Dermis blood vessel endothelial cell (primary cell): ENCODE measurements around the gene ZCCHC24. TPM values are rescaled to one million over a fixed set of nuclear protein-coding genes. Genes with fewer than 3 reads are reported as not detected.

ENCODE experiments used
- DNase-seq: peaks from one replicate; pipeline ENCODE4 v3.0.0; 2010
- total RNA-seq: library from RNA; depleted of rRNA; stranded (reverse); fragments of >200 nt; gene quantifications from 2 replicates; pipeline ENCODE4 v1.2.3, GENCODE V29; 2014

ZCCHC24 gene
- total RNA-seq, 1 donor from 2014 or later: 7.3 TPM

GRCh38 chr10:79410315-79411094 is 34.9 kb downstream of the ZCCHC24 start:
- no peak for DNase-seq

- DNase-seq: no peak
These were observed 35.7 kb downstream of the ZCCHC24 start for GRCh38 chr10:79409726-79410085.

- no peak for DNase-seq
These were observed 36.2 kb downstream of the ZCCHC24 start for GRCh38 chr10:79409038-79409725.

- no peak for DNase-seq
These were observed 37.3 kb downstream of the ZCCHC24 start for GRCh38 chr10:79407811-79408795.

- no peak for DNase-seq
These were observed 38.0 kb downstream of the ZCCHC24 start for GRCh38 chr10:79407423-79407796.

GRCh38 chr10:79406683-79407422 is 38.6 kb downstream of the ZCCHC24 start:
- no peak for DNase-seq

GRCh38 chr10:79405995-79406515 is 39.4 kb downstream of the ZCCHC24 start:
- no peak for DNase-seq

GRCh38 chr10:79405221-79405994 is 40.0 kb downstream of the ZCCHC24 start:
- DNase-seq: no peak

GRCh38 chr10:79404690-79405131 is 40.7 kb downstream of the ZCCHC24 start:
- no peak for DNase-seq

GRCh38 chr10:79404231-79404609 is 41.2 kb downstream of the ZCCHC24 start:
- no peak for DNase-seq

- peak; percentile 44 for DNase-seq
These were observed 41.8 kb downstream of the ZCCHC24 start for GRCh38 chr10:79403441-79404230.

- DNase-seq: no peak
These were observed 42.5 kb downstream of the ZCCHC24 start for GRCh38 chr10:79402951-79403350.

- DNase-seq: no peak
These were observed 42.8 kb downstream of the ZCCHC24 start for GRCh38 chr10:79402625-79402946.

GRCh38 chr10:79401015-79401921 is 44.2 kb downstream of the ZCCHC24 start:
- DNase-seq: no peak

GRCh38 chr10:79400146-79401004 is 45.0 kb downstream of the ZCCHC24 start:
- peak; percentile 64 for DNase-seq

- peak; percentile 32 for DNase-seq
These were observed 46.1 kb downstream of the ZCCHC24 start for GRCh38 chr10:79399223-79399831.

- no peak for DNase-seq
These were observed 46.8 kb downstream of the ZCCHC24 start for GRCh38 chr10:79398642-79399041.
